NCI-H146 treated with DMSO at 0.1 percent for 48 hours (cell line): Measurements from ENCODE around the gene ANO7.

Experiments
- DNase-seq: peaks from one replicate; lab custom pipeline; 2025; ENCODE audit not compliant: unreplicated experiment; lab: John Stamatoyannopoulos, UW

Gene ANO7

DNA sequence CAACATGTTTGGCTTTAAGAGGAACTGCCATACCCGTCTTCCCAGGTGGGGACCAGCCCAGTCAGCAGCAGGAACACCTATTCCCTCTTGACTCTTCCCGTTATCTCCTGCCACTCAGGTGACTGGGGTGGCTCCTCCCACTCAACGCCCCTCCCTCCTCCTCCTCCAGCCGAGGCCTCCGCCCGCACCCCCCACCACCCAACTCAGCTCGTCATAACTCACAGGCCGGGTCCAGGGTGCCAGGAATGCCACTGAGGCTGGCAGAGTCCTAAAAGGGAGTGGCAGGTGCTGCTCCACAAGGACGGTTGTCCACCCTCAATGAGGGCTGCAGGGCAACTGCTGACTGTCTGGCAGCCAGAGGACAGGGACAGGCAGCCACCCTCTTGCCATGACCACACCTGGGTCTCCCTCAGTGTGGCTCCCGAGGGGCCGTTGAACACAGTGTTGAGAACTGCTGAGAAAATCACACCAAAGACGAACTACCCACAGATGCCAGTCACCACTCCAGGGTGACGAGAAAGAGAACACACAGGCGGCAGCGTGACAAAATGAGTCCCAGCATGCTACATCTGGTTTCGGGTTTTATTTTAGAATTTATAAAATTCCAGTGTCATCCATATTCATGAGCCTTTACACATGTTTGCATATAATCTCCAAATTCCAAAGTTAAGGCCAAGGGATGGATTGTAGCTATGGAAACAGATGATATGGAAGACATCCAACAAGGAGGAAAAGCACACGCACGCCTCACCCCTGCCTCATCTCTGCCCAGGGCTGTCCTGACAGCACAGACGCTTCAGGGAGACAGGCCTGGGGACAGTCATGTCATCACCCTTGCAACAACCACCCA lies 38.5 kb downstream of the ANO7 start:
- no peak for DNase-seq

GRCh38 chr2:241227594-241227993 lies 39.1 kb downstream of the ANO7 start:
- DNase-seq, result no peak

DNA sequence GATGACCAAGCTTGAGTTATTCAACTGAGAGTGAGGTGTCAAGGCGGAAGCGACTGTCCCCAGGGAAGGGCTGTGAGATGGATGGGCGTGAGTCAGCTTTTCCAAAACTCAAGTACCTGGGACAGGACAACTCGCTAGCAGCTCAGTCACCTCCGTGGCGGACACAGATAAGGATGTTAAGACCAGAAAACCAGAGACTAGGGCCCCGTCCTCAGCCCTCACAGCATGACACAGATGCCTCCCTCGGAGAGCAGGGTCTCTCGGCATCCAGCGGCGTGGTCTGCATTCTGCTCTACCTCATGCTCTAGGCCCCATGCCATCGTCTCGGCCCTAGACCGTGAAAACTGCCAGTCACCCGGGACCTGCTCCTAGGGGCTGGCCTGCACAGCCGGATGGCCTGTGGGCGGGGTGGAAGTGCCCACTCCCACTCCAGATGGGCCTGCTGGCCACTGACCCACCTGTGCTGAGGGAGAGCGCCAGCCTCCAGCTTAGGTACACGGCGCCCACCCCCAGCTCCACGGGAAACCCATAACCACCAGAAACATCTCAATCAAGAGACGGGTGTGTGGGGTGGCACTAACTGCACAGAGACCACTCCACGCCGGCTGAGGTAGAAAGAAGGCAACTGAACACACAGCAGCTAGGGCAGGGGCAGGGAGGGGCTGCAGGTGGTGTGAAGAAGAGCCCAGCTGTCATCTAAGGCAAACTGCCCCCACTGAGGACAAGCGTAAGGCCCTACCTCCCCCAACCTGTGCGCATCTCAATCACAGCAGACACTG lies 39.8 kb downstream of the ANO7 start:
- DNase-seq, result no peak

DNA sequence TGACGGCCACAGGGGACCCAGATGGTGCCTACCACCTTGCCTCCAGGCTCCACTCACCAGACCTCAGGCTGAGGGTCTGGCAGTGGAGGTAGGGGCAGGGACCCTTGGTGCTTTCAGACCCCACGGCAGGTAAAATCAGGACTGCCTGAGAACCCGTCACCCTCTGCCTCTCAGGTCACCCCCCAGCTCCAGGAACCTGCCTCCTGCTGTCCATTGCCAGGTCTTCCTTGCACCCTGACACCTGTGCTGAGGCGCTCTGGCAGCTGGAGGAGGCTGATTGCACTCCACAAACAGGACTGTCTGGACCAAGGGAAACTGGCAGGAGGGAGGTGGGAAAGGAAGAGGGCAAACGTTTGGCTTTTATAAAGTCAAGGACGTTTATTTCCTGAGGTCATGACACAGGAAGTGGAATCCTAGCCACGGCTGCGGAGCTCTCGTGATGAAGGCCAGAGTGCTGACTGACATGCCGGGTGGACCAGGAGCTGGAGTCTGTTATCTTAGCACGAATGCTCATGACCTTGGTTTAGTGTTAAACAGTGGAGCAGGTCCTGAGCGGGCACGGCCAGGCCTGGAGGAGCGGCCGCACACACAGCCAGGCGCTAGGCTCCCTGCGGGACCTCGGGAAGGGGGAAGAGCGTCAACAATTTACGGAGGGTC lies 40.5 kb downstream of the ANO7 start:
- DNase-seq, result no peak

DNA sequence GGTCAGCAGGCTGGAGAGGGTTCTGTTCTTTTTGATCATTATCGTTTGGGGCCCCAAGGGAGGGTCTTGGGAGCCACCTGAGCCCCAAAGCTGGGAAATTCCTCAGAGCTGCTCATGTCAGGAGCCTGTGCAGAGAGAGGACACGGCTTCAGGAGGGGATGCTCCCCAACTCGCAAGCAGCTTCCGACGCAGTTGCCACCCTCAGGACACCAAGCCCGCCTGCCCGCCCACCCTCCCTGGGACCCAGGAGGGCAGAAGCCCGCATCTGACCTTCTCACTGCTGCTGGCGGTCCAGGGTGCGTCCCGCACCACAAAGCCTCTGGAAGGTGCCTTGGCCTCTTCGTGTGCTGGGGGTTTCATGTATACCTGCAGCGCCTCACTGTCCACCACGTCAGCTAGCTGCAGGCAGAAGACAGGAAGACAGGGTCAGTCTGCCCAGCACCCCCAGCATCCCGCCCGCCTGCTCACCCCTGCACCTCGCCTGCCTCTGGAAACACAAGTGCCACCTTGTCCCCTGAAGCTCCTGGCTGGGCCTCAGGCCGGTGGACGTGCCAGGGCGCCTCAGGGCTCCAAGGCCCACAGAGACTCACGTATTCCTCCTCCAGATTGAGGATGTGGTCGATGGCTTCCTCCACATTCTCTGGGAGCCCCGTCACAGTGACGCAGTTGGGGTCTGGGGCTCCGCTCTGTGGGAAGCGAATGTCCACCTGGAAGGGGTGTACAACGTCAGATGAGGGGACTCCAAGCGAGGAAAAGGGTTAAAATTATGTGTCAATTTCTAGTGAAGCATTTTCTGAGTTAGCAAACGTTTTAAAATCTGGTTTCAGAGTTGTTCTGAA lies 41.3 kb downstream of the ANO7 start:
- no peak for DNase-seq

DNA sequence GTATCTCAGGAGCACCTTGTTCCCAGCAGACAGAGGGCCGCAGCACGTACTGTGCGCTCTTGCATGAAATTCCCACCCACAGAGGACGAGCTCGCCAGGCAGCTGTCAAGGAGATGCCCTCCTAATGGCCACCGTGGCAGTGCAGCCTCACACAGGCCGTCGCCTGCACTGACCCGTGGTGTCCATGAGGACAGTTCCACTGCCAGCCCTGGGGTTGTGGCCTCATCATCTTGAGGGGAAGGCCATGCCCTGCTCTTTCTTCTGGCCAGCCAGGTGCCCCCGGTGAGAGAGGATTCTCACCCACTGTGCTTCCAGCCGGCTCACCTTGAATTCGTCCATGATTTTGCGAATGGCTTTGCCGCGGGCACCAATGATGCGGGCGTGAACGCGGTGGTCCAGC lies 42.0 kb downstream of the ANO7 start:
- no peak for DNase-seq

DNA sequence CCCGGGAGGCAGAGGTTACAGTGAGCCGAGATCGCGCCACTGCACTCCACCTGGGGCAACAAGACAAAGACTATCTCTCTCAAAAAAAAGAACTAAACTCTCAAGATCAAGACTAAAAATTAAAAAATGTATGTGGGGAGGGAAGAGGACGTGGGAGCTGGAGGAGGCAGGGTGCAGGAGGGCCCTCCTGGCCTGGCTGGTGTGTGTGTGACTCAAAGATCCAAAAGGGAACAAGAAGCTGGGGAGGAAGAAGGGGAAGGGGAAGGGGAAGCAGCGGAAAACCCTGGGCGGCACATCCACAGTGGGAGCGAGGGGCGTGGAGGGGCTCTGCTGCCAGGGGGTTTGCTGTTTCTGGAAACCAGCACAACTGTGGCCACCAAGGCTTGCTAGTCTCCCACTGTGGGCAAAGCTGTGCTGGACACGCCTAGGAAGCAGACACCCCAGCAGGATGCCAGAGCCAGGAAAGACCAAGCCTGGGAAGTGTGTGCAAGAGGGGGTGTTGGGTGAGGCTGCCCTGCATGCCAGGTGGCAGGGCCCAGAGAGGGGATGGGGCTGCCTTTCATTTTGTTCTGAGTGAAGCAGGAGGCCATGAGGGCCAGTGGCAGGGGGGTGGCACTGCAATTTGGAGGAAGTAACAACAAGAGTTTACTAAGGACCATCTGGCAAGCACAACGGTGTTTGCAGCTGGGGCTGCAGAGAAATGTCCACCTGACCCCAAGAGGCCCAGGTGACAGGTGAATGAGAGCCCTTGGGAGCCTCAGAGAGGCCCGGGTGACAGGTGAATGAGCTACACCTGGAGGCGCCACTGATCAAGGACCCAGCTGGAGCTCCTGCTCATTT lies 44.5 kb downstream of the ANO7 start:
- DNase-seq, result no peak

GRCh38 chr2:241234066-241234790 lies 45.8 kb downstream of the ANO7 start:
- no peak for DNase-seq

GRCh38 chr2:241234962-241235740 lies 46.7 kb downstream of the ANO7 start:
- DNase-seq, result no peak

GRCh38 chr2:241235859-241236593 lies 47.5 kb downstream of the ANO7 start:
- no peak for DNase-seq

GRCh38 chr2:241237047-241237446 lies 48.6 kb downstream of the ANO7 start:
- no peak for DNase-seq

- peak; percentile 43 for DNase-seq
Observed at GRCh38 chr2:241237949-241238371, 49.5 kb downstream of the ANO7 start.

DNA sequence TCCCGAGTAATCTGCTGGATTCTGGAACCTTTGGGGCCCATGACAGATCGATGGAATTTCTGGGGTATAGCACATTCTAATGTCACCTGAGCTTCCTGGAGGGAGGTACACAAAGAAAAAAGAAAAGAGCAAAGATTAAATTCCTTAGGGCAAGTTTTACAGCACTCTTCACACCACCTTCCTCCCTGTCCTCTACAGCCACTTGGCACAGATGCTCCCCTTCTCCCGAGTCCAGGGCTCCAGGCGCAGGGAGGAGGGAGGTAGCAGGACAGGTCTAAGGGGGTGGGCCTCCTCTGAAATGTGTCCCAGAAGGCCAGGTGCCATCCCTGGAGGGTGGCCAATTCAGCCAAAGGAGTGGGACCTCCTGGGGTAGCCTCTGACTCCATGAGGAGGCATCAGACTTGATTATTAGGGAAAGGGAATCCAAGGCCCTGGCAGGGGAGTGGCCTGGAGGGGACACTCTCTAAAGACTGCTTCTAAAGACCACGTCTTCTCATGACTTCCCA lies 50.3 kb downstream of the ANO7 start:
- DNase-seq, result no peak

DNA sequence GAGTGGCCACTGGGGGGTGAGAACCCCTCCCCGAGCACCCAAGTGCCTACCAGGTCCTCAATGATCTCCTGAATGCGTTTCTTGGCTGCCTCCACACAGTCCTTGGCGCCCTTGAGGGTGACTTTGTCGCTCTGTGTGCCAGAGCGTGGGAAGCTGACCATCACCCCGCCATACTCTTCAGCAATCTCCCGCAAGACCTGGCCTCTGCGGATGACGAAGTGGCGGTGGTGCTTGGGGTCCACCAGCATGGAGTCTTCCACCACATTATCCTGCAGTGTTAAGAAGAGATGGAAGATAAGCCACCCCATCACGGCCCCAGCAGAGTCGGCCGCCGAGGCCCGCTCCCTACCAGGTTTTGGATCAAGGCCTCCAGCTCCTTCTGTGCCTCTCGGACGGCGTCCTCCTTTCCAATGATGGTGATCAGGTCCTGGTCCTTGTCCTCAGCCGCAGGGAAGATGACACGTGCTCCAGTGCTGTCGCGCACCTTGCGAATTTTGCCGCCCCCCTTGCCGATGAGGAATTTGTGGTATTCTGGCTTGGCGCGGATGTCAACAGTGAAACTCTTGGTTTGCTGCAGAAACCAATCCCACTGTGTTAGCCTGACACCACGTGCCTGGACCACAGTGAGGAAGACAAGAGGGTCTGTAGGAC lies 51.2 kb downstream of the ANO7 start:
- no peak for DNase-seq

- no peak for DNase-seq
Observed at GRCh38 chr2:241240320-241241004, 52.0 kb downstream of the ANO7 start.

DNA sequence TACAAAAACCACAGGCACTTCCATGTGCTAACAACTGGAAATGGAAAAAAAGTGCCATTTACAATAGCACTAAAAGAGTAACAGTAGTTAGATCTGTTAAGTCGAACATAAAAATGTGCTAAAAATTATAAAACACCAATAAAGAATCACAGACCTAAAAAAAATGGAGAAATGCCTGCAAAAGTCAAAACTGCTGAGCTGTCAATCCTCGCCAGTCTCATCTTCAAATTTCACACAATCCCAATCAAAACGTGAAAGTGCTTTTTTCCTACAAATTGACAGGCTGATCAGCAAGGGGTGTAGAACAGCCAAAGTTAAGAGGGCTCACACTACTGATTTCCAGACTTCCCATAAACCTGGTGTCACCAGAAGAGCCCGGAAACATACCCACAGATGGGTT lies 53.2 kb downstream of the ANO7 start:
- DNase-seq, result no peak

- no peak for DNase-seq
Observed at GRCh38 chr2:241242306-241242705, 53.8 kb downstream of the ANO7 start.
